ENCODE measurements around the gene SLFN14.
"Not testable (repeated sequence)": the region's sequence is repeated elsewhere in the genome, so short reads cannot be mapped to it uniquely, and the experiment has no call there.

The SLFN14 gene

GRCh38 chr17:35519906-35520442, 40.6 kb downstream of the SLFN14 start:
- no peak for DNase-seq

- DNase-seq: no peak
Observed at GRCh38 chr17:35519439-35519838, 41.2 kb downstream of the SLFN14 start.

GRCh38 chr17:35518431-35518830, 42.2 kb downstream of the SLFN14 start:
- not testable (repeated sequence) for DNase-seq

- no peak for DNase-seq
Observed at GRCh38 chr17:35515027-35515426, 45.6 kb downstream of the SLFN14 start.

- no peak for DNase-seq
Observed at GRCh38 chr17:35514564-35514963, 46.1 kb downstream of the SLFN14 start.
